ENCODE measurements around the gene TBX3. TPM values are rescaled to one million over a fixed set of nuclear protein-coding genes. Genes with fewer than 3 reads are reported as not detected.

Gene TBX3
- total and polyA plus RNA-seq, 2 donors from 2014 or later: 10.5 to 18.0 TPM

DNA sequence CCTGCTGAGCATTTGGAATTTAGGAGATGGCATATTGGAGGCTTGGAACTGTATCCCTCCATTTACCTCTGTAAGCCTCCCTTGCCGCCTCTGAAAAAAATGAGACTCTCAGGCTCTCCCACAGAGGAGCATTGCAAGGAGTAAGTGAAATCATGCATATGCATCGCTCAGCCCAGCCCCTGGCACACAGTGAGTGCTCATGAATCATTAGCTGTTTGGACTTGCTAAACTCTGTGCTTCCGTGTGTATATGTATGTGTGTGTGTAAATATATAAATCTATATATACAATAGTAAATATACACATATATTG, 17.1 kb upstream of the TBX3 start:
- Histone ChIP-seq H3K4me1 (ENCODE audit: control insufficient read depth in 2 of 3, insufficient read depth in 2 of 3, low read depth in 1 of 3, low read length in 3 of 3) (no peaks in the 10 kb centered on the region), H3K4me3 (ENCODE audit: low read length in 3 of 3) (no peak overlapping the region), H3K27me3 (ENCODE audit: control insufficient read depth, insufficient read depth, low read length) (peaks cover 53% of the 10 kb centered on the region), H3K27ac (ENCODE audit: low read depth in 2 of 2, low read length in 2 of 2) (no peak overlapping the region), H3K36me3 (ENCODE audit: control insufficient read depth in 2 of 3, insufficient read depth in 3 of 3, low read length in 3 of 3) (no peaks in the 10 kb centered on the region), H3K9me3 (ENCODE audit: control insufficient read depth in 2 of 3, insufficient read depth in 1 of 3, low read length in 3 of 3) (no peaks in the 10 kb centered on the region), H3K9ac (ENCODE audit: low read length in 3 of 3) (no peak overlapping the region)
- DNase-seq (no peak), FAIRE-seq (no peak)
- intact Hi-C loops (cut with DNase I): no loop called here
- TF ChIP-seq, protein P1, sequence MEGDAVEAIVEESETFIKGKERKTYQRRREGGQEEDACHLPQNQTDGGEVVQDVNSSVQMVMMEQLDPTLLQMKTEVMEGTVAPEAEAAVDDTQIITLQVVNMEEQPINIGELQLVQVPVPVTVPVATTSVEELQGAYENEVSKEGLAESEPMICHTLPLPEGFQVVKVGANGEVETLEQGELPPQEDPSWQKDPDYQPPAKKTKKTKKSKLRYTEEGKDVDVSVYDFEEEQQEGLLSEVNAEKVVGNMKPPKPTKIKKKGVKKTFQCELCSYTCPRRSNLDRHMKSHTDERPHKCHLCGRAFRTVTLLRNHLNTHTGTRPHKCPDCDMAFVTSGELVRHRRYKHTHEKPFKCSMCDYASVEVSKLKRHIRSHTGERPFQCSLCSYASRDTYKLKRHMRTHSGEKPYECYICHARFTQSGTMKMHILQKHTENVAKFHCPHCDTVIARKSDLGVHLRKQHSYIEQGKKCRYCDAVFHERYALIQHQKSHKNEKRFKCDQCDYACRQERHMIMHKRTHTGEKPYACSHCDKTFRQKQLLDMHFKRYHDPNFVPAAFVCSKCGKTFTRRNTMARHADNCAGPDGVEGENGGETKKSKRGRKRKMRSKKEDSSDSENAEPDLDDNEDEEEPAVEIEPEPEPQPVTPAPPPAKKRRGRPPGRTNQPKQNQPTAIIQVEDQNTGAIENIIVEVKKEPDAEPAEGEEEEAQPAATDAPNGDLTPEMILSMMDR (IDR thresholded peaks at IDR 0.05; ENCODE audit: borderline replicate concordance, extremely low read depth, insufficient read depth): no peak

DNA sequence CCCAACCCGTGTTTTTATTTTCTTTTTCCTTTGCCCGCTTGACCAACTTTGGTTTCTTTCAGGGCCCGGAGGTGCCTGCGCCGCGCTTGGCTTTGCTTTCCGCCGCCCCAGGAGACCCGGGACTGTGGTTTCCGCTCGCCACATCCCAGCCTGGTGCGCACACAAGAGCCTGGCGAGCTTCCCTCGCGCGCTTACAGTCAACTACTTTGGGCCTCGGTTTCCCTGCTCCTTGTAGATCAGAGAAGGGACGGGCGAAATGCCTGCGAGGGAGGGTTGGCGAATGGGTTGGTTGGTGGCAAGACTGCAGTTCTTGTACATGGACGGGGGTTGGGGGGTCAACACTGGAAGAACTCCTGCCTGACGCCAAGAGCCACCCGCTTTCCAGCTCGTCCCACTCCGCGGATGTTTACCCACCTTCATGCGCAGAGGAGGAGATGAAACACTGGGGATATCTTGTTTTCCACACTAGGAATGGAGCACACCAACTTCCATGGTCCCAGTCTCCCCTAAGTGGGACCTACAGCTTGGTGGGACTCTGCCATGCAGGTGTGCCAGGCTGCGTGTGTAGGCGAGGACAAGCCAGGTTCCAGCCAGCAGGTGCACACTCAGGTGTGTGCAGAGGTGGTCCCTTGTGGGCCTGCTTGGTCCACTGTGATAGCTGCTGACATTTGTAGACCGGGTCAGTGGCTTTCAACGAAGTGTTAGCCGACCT, 16.6 kb upstream of the TBX3 start:
- FAIRE-seq (no peak), DNase-seq (peak in 2 of 5 donors; percentile 29 to 55)
- Histone ChIP-seq H3K27ac (ENCODE audit: low read depth in 2 of 2, low read length in 2 of 2) (no peak overlapping the region), H3K4me3 (ENCODE audit: low read length in 3 of 3) (no peak overlapping the region), H3K9me3 (ENCODE audit: control insufficient read depth in 2 of 3, insufficient read depth in 1 of 3, low read length in 3 of 3) (no peaks in the 10 kb centered on the region), H3K36me3 (ENCODE audit: control insufficient read depth in 2 of 3, insufficient read depth in 3 of 3, low read length in 3 of 3) (no peaks in the 10 kb centered on the region), H3K27me3 (ENCODE audit: control insufficient read depth, insufficient read depth, low read length) (peaks cover 58% of the 10 kb centered on the region), H3K4me1 (ENCODE audit: control insufficient read depth in 2 of 3, insufficient read depth in 2 of 3, low read depth in 1 of 3, low read length in 3 of 3) (no peaks in the 10 kb centered on the region), H3K9ac (ENCODE audit: low read length in 3 of 3) (no peak overlapping the region)
- intact Hi-C loops (cut with DNase I): no loop called here
- TF ChIP-seq, protein P1 (IDR thresholded peaks at IDR 0.05; ENCODE audit: borderline replicate concordance, extremely low read depth, insufficient read depth): no peak

DNA sequence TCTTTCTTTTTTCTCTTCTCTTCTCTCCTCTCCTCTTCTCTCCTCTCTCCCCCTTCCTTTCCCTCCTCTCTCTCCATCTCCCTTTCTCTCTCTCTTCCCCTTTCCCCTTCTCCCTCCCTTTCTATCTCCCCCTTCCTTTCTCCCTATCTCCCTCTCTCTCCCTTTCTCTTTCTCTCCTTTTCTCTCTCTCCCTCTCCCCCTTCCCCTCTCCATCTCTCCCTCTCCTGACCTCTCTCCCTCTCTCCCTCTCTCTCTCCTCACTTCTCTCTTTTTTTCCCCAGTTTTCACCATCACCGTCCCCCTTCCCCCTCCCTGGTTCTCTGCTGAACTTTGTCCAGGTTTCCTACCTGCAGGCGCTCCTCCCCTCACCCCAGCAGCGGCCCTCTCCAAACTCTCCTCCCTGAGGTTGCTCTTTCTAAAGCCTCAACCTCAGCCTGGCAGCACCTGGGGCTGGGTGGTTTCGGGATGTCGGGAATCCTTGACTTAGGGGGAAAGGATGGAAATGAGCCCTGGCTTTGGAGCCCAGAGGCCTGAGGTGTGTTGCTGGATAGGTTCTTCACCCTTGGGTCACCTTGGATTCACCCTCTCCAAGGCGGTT, 14.7 kb upstream of the TBX3 start:
- H3K36me3 ChIP-seq (ENCODE audit: control insufficient read depth in 2 of 3, insufficient read depth in 3 of 3, low read length in 3 of 3): no peaks in the 10 kb centered on the region
- TF ChIP-seq, protein P1 (IDR thresholded peaks at IDR 0.05; ENCODE audit: borderline replicate concordance, extremely low read depth, insufficient read depth): no peak
- intact Hi-C loops (cut with DNase I): no loop called here
- DNase-seq (peak in 1 of 5 donors; percentile 22), FAIRE-seq (no peak)
- peak overlapping the region in 2 of 3 donors; percentile 21 to 41 for H3K4me3 ChIP-seq (ENCODE audit: low read length in 3 of 3)
- peaks cover 70% of the 10 kb centered on the region for H3K27me3 ChIP-seq (ENCODE audit: control insufficient read depth, insufficient read depth, low read length)
- no peaks in the 10 kb centered on the region for H3K4me1 ChIP-seq (ENCODE audit: control insufficient read depth in 2 of 3, insufficient read depth in 2 of 3, low read depth in 1 of 3, low read length in 3 of 3)
- H3K9ac ChIP-seq (ENCODE audit: low read length in 3 of 3): no peak overlapping the region
- H3K9me3 ChIP-seq (ENCODE audit: control insufficient read depth in 2 of 3, insufficient read depth in 1 of 3, low read length in 3 of 3): no peaks in the 10 kb centered on the region
- no peak overlapping the region for H3K27ac ChIP-seq (ENCODE audit: low read depth in 2 of 2, low read length in 2 of 2)
